Spleen (tissue), 11 donors: ENCODE data around the gene YIPF1. TPM values are rescaled to one million over a fixed set of nuclear protein-coding genes. Genes with fewer than 3 reads are reported as not detected.

Experiments used
- DNase-seq: peaks from one replicate; pipeline ENCODE4 v3.0.0-alpha.2; 2020
- H3K27ac ChIP-seq, 8 donors: fragments of 200-600 bp; sonication (generic) in 7 of 8; 1 replicate in 4 of 8; 2 replicates in 4 of 8; pipeline versions ENCODE4 v1.5.0 to v1.8.0; 2016 to 2021; ENCODE audit warnings: inconsistent platforms in 4 of 8, mild to moderate bottlenecking in 4 of 8, moderate library complexity in 1 of 8
- H3K27me3 ChIP-seq, 7 donors: fragments of 200-600 bp; sonication (generic) in 6 of 7; replicated peaks in 1 of 7; 1 replicate in 4 of 7; 2 replicates in 3 of 7; pipeline versions ENCODE4 v1.5.0 to v1.8.0; 2016 to 2021; ENCODE audit warnings: inconsistent platforms in 3 of 7, mild to moderate bottlenecking in 1 of 7
- H3K36me3 ChIP-seq, 6 donors: fragments of 200-600 bp; sonication (generic) in 5 of 6; 1 replicate in 4 of 6; 2 replicates in 2 of 6; pipeline versions ENCODE4 v1.5.0 to v1.8.0; 2016 to 2021; ENCODE audit warnings: inconsistent platforms in 2 of 6
- H3K4me1 ChIP-seq, 6 donors: fragments of 200-600 bp; sonication (generic) in 5 of 6; 1 replicate in 3 of 6; 2 replicates in 3 of 6; pipeline versions ENCODE4 v1.5.0 to v1.8.0; 2016 to 2021; ENCODE audit warnings: inconsistent platforms in 3 of 6
- H3K4me3 ChIP-seq, 8 donors: fragments of 200-600 bp; sonication (generic) in 7 of 8; 1 replicate in 4 of 8; 2 replicates in 4 of 8; pipeline versions ENCODE4 v1.5.0 to v1.8.0; 2016 to 2021; ENCODE audit warnings: inconsistent platforms in 4 of 8, mild to moderate bottlenecking in 4 of 8, moderate library complexity in 2 of 8
- H3K9me3 ChIP-seq, 8 donors: fragments of 200-600 bp; sonication (generic) in 7 of 8; 1 replicate in 4 of 8; 2 replicates in 4 of 8; pipeline versions ENCODE4 v1.5.0 to v1.8.0; 2016 to 2021; ENCODE audit warnings: inconsistent platforms in 4 of 8
- CTCF ChIP-seq, 11 experiments: fragments of 200-600 bp in 7 of 11; fragments of 450-650 bp in 4 of 11; sonication (generic) in 4 of 11; IDR thresholded peaks in 8 of 11; conservative IDR thresholded peaks in 3 of 11; 1 replicate in 7 of 11; 2 replicates in 4 of 11; pipeline versions ENCODE4 v1.4.0 to v1.8.0; 2016 to 2021; ENCODE audit warnings: antibody characterized with exemption in 11 of 11, inconsistent platforms in 4 of 11, mild to moderate bottlenecking in 1 of 11
- POLR2A ChIP-seq, 3 donors: fragments of 450-650 bp; IDR thresholded peaks; one replicate each; pipeline ENCODE4 v1.5.1; 2017; ENCODE audit warnings: antibody characterized with exemption in 3 of 3, mild to moderate bottlenecking in 1 of 3
- POLR2AphosphoS5 ChIP-seq, 3 donors: sonication (generic); formaldehyde crosslinking; IDR thresholded peaks; one replicate each; pipeline ENCODE4 v1.5.1; 2017; ENCODE audit warnings: antibody characterized with exemption in 3 of 3
- WGBS, 5 donors: extraction: QIAGEN DNeasy Blood & Tissue Kit in 3 of 5; methylation state at CpG; one replicate each; pipeline versions ENCODE4 v1.1.5 to v1.1.7; 2013 to 2018; 5-methylcytosine and 5-hydroxymethylcytosine counted together
- intact Hi-C: fragments of 100-400 bp; cut with DNase I; formaldehyde crosslinking; loops from one replicate; pipeline ENCODE4 v1.15.0; 2023; ENCODE audit warnings: low total_unique reads
- polyA plus RNA-seq, 3 donors: library from polyadenylated mRNA; stranded (reverse); fragments of 200-250 nt; gene quantifications; one replicate each; pipeline ENCODE4 v1.2.1, GENCODE V29; 2013
- total RNA-seq, 7 donors: library from RNA; depleted of rRNA in 3 of 7; stranded (reverse); fragments of >200 nt in 3 of 7; fragmentation: NEBNext Ultra II Directional in 4 of 7; extraction: Animal tissue kit (Norgen Biotek cat#: 25700) in 4 of 7; gene quantifications; one replicate each; pipeline versions ENCODE4 v1.1.0 to v1.2.1, GENCODE V29; 2016 to 2021
- donor health status: healthy with polysubstance abuse.
- donor health status: DM: no; HTN: no; CAD: no; lungs with moderate emphysema.
- donor health status: DM: no; HTN: no; CAD: no.
- donor health status: Bipolar disorder and iron deficiency.
- donor health status: healthy.
- donor health status: DM: no; HTN: no; CAD: no.
- donor health status: DM: yes; HTN: yes; CAD: no.

The YIPF1 gene
- total and polyA plus RNA-seq, 10 donors: 15.2 to 39.7 (median 22.0) TPM

- no peak for TF ChIP-seq CTCF (IDR thresholded peaks at IDR 0.05 in 8 of 11, conservative IDR thresholded peaks at IDR 0.05 in 3 of 11)
- TF ChIP-seq POLR2AphosphoS5 (IDR thresholded peaks at IDR 0.05): no peak
- no peak for TF ChIP-seq POLR2A (IDR thresholded peaks at IDR 0.05)
- H3K4me1 ChIP-seq: no peaks in the 10 kb centered on the region
- H3K9me3 ChIP-seq: no peaks in the 10 kb centered on the region
- intact Hi-C loops: no loop called here
- DNase-seq: no peak
- H3K36me3 ChIP-seq: peaks cover 0 to 18% (median 0%) of the 10 kb centered on the region in 6 donors
- no peak overlapping the region for H3K4me3 ChIP-seq
- WGBS, 5 donors: 78 to 92% (median 88%) methylated on average over 7 of the region's 7 CpGs
- no peaks in the 10 kb centered on the region for H3K27me3 ChIP-seq
- H3K27ac ChIP-seq: no peak overlapping the region
These were observed 12.9 kb upstream of the YIPF1 start for GRCh38 chr1:53902235-53903138.

GRCh38 chr1:53899708-53900107 is 10.1 kb upstream of the YIPF1 start:
- WGBS, 5 donors: 90 to 97% (median 92%) methylated on average over 3 of the region's 3 CpGs
- no peaks in the 10 kb centered on the region for H3K36me3 ChIP-seq
- no peak for DNase-seq
- no peak overlapping the region for H3K27ac ChIP-seq
- no peak overlapping the region for H3K4me3 ChIP-seq
- intact Hi-C loops: no loop called here
- TF ChIP-seq POLR2AphosphoS5 (IDR thresholded peaks at IDR 0.05) (no peak), CTCF (IDR thresholded peaks at IDR 0.05 in 8 of 11, conservative IDR thresholded peaks at IDR 0.05 in 3 of 11) (no peak)
- no peaks in the 10 kb centered on the region for H3K9me3 ChIP-seq
- no peaks in the 10 kb centered on the region for H3K4me1 ChIP-seq
- no peaks in the 10 kb centered on the region for H3K27me3 ChIP-seq

- Histone ChIP-seq H3K36me3 (no peaks in the 10 kb centered on the region), H3K9me3 (no peaks in the 10 kb centered on the region), H3K27ac (no peak overlapping the region), H3K4me1 (no peaks in the 10 kb centered on the region), H3K27me3 (no peaks in the 10 kb centered on the region), H3K4me3 (no peak overlapping the region)
- no peak for DNase-seq
- TF ChIP-seq CTCF (IDR thresholded peaks at IDR 0.05 in 8 of 11, conservative IDR thresholded peaks at IDR 0.05 in 3 of 11) (no peak), POLR2A (IDR thresholded peaks at IDR 0.05) (no peak)
- WGBS, 5 donors: 17 to 46% (median 25%) methylated on average over 2 of the region's 2 CpGs
- intact Hi-C loops: no loop called here
These were observed 9.6 kb upstream of the YIPF1 start for GRCh38 chr1:53899206-53899628.

GRCh38 chr1:53896635-53897229 is 7.1 kb upstream of the YIPF1 start:
- H3K27ac ChIP-seq: no peak overlapping the region
- TF ChIP-seq CTCF (IDR thresholded peaks at IDR 0.05 in 8 of 11, conservative IDR thresholded peaks at IDR 0.05 in 3 of 11): no peak
- TF ChIP-seq POLR2AphosphoS5 (IDR thresholded peaks at IDR 0.05): no peak
- TF ChIP-seq POLR2A (IDR thresholded peaks at IDR 0.05): no peak
- intact Hi-C loops: no loop called here
- 79 to 100% (median 84%) methylated on average over 2 of the region's 2 CpGs for WGBS, 5 donors
- H3K9me3 ChIP-seq: no peaks in the 10 kb centered on the region
- H3K4me3 ChIP-seq: no peak overlapping the region
- DNase-seq: no peak
- no peaks in the 10 kb centered on the region for H3K36me3 ChIP-seq
- H3K27me3 ChIP-seq: no peaks in the 10 kb centered on the region
- H3K4me1 ChIP-seq: peaks cover 0 to 9% (median 3%) of the 10 kb centered on the region in 6 donors
